Stimulated activated memory B cell treated with anti-CD40 and anti-IgM and Interleukin-4, amounts not matched to agents 10 μg/mL and 1 μg/mL and 100 μg/mL, for 72 hours (primary cell): ENCODE data around the gene RABGGTA.
"Not testable (repeated sequence)": the region's sequence is repeated elsewhere in the genome, so short reads cannot be mapped to it uniquely, and the experiment has no call there.

Experiments used
- ATAC-seq: fragments of 150-1000 bp; cut with Tn5 transposase; 2 replicates; pipeline ENCODE4 v1.10.0; 2021
- H3K27ac Mint-ChIP-seq: one replicate; pipeline ENCODE4 v1.8.0; 2022; ENCODE audit warnings: mild to moderate bottlenecking, mixed read lengths
- H3K27me3 Mint-ChIP-seq: one replicate; pipeline ENCODE4 v1.8.0; 2022; ENCODE audit warnings: mixed read lengths
- H3K36me3 Mint-ChIP-seq: one replicate; pipeline ENCODE4 v1.8.0; 2022; ENCODE audit warnings: mixed read lengths
- H3K4me1 Mint-ChIP-seq: one replicate; pipeline ENCODE4 v1.8.0; 2022; ENCODE audit warnings: mixed read lengths
- H3K4me3 Mint-ChIP-seq: one replicate; pipeline ENCODE4 v1.8.0; 2022; ENCODE audit warnings: mild to moderate bottlenecking, moderate library complexity, mixed read lengths
- H3K9me3 Mint-ChIP-seq: one replicate; pipeline ENCODE4 v1.8.0; 2022; ENCODE audit warnings: mixed read lengths

The RABGGTA gene

GRCh38 chr14:24249230-24250021 lies 22.0 kb downstream of the RABGGTA start:
- Mint-ChIP-seq H3K36me3 (peaks cover 19% of the 10 kb centered on the region), H3K27ac (peak overlapping the region; percentile 46), H3K27me3 (no peaks in the 10 kb centered on the region), H3K4me1 (peaks cover 12% of the 10 kb centered on the region), H3K9me3 (no peaks in the 10 kb centered on the region), H3K4me3 (no peak overlapping the region)
- no peak for ATAC-seq

GRCh38 chr14:24247422-24247821 lies 24.0 kb downstream of the RABGGTA start:
- H3K9me3 Mint-ChIP-seq = no peaks in the 10 kb centered on the region
- H3K4me1 Mint-ChIP-seq = peaks cover 25% of the 10 kb centered on the region
- ATAC-seq = no peak
- peaks cover 11% of the 10 kb centered on the region for H3K36me3 Mint-ChIP-seq
- peak overlapping the region; percentile 11 for H3K4me3 Mint-ChIP-seq
- no peaks in the 10 kb centered on the region for H3K27me3 Mint-ChIP-seq
- peak overlapping the region; percentile 73 for H3K27ac Mint-ChIP-seq

GRCh38 chr14:24246765-24247212 lies 24.6 kb downstream of the RABGGTA start:
- Mint-ChIP-seq H3K27me3 (no peaks in the 10 kb centered on the region), H3K36me3 (peaks cover 11% of the 10 kb centered on the region), H3K9me3 (no peaks in the 10 kb centered on the region), H3K27ac (peak overlapping the region; percentile 73), H3K4me3 (peak overlapping the region; percentile 53), H3K4me1 (peaks cover 30% of the 10 kb centered on the region)
- ATAC-seq = no peak

GRCh38 chr14:24245350-24245749 lies 26.0 kb downstream of the RABGGTA start:
- ATAC-seq, H3K9me3 Mint-ChIP-seq, H3K27me3 Mint-ChIP-seq, H3K4me3 Mint-ChIP-seq: not testable (repeated sequence)
- Mint-ChIP-seq H3K4me1 (peaks cover 42% of the 10 kb centered on the region), H3K36me3 (peaks cover 16% of the 10 kb centered on the region), H3K27ac (peak overlapping the region; percentile 14)

- H3K4me1 Mint-ChIP-seq = peaks cover 61% of the 10 kb centered on the region
- ATAC-seq = peak; percentile 0
- H3K27me3 Mint-ChIP-seq = no peaks in the 10 kb centered on the region
- peak overlapping the region; percentile 92 for H3K4me3 Mint-ChIP-seq
- no peaks in the 10 kb centered on the region for H3K9me3 Mint-ChIP-seq
- H3K27ac Mint-ChIP-seq = peak overlapping the region; percentile 99
- peaks cover 27% of the 10 kb centered on the region for H3K36me3 Mint-ChIP-seq
Observed at GRCh38 chr14:24243336-24243836, 28.0 kb downstream of the RABGGTA start.

GRCh38 chr14:24241829-24242443 lies 29.5 kb downstream of the RABGGTA start:
- H3K4me1 Mint-ChIP-seq = peaks cover 67% of the 10 kb centered on the region
- H3K4me3 Mint-ChIP-seq = peak overlapping the region; percentile 92
- no peaks in the 10 kb centered on the region for H3K9me3 Mint-ChIP-seq
- peak overlapping the region; percentile 99 for H3K27ac Mint-ChIP-seq
- peaks cover 41% of the 10 kb centered on the region for H3K36me3 Mint-ChIP-seq
- ATAC-seq = peak; percentile 92
- no peaks in the 10 kb centered on the region for H3K27me3 Mint-ChIP-seq

GRCh38 chr14:24240110-24240918 lies 31.1 kb downstream of the RABGGTA start:
- ATAC-seq = no peak
- Mint-ChIP-seq H3K9me3 (no peaks in the 10 kb centered on the region), H3K4me1 (peaks cover 74% of the 10 kb centered on the region), H3K27me3 (no peaks in the 10 kb centered on the region), H3K36me3 (peaks cover 55% of the 10 kb centered on the region), H3K4me3 (peak overlapping the region; percentile 23), H3K27ac (peak overlapping the region; percentile 64)

- Mint-ChIP-seq H3K36me3 (peaks cover 55% of the 10 kb centered on the region), H3K27me3 (no peaks in the 10 kb centered on the region), H3K9me3 (no peaks in the 10 kb centered on the region), H3K4me3 (no peak overlapping the region), H3K4me1 (peaks cover 82% of the 10 kb centered on the region), H3K27ac (peak overlapping the region; percentile 20)
- ATAC-seq = no peak
Observed at GRCh38 chr14:24238527-24239037, 32.8 kb downstream of the RABGGTA start.

GRCh38 chr14:24238123-24238522 lies 33.3 kb downstream of the RABGGTA start:
- Mint-ChIP-seq H3K4me1 (peaks cover 80% of the 10 kb centered on the region), H3K27ac (peak overlapping the region; percentile 20), H3K4me3 (no peak overlapping the region), H3K36me3 (peaks cover 55% of the 10 kb centered on the region), H3K27me3 (no peaks in the 10 kb centered on the region), H3K9me3 (no peaks in the 10 kb centered on the region)
- ATAC-seq = no peak

- peak overlapping the region; percentile 20 for H3K27ac Mint-ChIP-seq
- peaks cover 55% of the 10 kb centered on the region for H3K36me3 Mint-ChIP-seq
Observed at GRCh38 chr14:24237463-24237955, 33.9 kb downstream of the RABGGTA start.

GRCh38 chr14:24236689-24237462 lies 34.5 kb downstream of the RABGGTA start:
- no peaks in the 10 kb centered on the region for H3K27me3 Mint-ChIP-seq
- peaks cover 73% of the 10 kb centered on the region for H3K4me1 Mint-ChIP-seq
- H3K36me3 Mint-ChIP-seq = peaks cover 55% of the 10 kb centered on the region
- ATAC-seq = no peak
- H3K9me3 Mint-ChIP-seq = no peaks in the 10 kb centered on the region
- no peak overlapping the region for H3K4me3 Mint-ChIP-seq
- peak overlapping the region; percentile 20 for H3K27ac Mint-ChIP-seq

More at GRCh38 chr14:24237463-24237955, 33.9 kb downstream of the RABGGTA start:
- ATAC-seq = no peak
- Mint-ChIP-seq H3K27me3 (no peaks in the 10 kb centered on the region), H3K9me3 (no peaks in the 10 kb centered on the region), H3K4me3 (no peak overlapping the region), H3K4me1 (peaks cover 77% of the 10 kb centered on the region)

- no peak for ATAC-seq
- Mint-ChIP-seq H3K9me3 (no peaks in the 10 kb centered on the region), H3K36me3 (peaks cover 54% of the 10 kb centered on the region), H3K4me3 (no peak overlapping the region), H3K27ac (peak overlapping the region; percentile 8), H3K27me3 (no peaks in the 10 kb centered on the region), H3K4me1 (peaks cover 69% of the 10 kb centered on the region)
Observed at GRCh38 chr14:24235804-24236688, 35.4 kb downstream of the RABGGTA start.
